ENCODE results near the gene GUCY2D. TPM values are rescaled to one million over a fixed set of nuclear protein-coding genes. Genes with fewer than 3 reads are reported as not detected.
"Not testable (repeated sequence)": the region's sequence is repeated elsewhere in the genome, so short reads cannot be mapped to it uniquely, and the experiment has no call there.

The GUCY2D gene
- polyA plus RNA-seq: 0.25 to 0.42 TPM in 2 of 3 replicates, not detected in the other
- not detected for polyA plus RNA-seq (2011; ENCODE audit: low read depth)
- polyA plus RNA-seq (2011; cell fraction: cytosol; rRNA removed): 0.01 TPM in 1 of 2 replicates, not detected in the other
- not detected in 2 replicates for polyA plus RNA-seq (2011; cell fraction: nucleus; rRNA removed)
- 0.13 and 0.59 TPM in 2 replicates for polyA plus RNA-seq (2012; ENCODE audit: low replicate concordance)
- polyA minus RNA-seq: not detected in 3 replicates
- not detected for polyA minus RNA-seq (2011; cell fraction: cytosol; rRNA and poly(A)+ RNA removed)
- polyA minus RNA-seq (2011; cell fraction: nucleus; rRNA and poly(A)+ RNA removed): not detected in 2 replicates

DNA sequence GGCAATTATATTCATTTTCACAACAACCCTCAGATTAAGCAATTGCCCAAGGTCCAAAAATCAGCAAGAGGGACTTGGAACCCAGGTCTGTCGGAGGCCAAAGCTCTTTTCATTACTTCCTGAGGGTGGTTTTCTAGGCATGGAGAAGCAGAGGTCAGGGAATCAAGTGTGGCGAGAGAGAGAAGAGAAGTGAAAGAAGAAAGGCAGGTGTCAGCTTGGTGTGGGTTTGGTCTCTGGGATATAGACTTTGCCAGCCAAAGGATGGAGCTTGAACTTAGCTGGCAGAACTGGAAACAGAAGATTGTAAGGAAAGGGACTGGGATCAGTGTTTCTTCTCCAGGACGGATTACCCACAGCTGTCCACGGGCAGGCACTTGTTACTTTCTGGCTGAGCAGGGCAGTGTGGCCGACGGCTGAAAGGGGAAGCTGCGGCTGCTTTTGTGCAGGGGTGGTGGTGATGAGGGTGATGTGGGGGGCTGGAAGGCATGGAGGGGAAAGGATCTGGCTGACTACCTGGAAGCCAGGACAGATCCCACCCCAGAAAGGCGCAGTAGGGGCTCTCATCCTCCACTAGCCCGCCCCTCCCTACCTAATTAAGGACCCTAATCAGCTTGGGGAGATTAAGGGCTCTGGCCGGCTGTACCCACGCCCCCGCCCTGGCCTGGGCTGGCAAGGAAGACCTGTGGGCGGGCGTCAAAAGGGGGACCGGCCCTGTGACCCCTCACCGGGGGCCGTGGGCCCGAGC is at the start of gene GUCY2D:
TSS of gene GUCY2D (plus strand) at position 640 of the 745 bp plus-strand sequence. CDS start 433 bp downstream, outside the sequence.
- no peak for FAIRE-seq
- H3K4me3 ChIP-seq (ENCODE audit: control insufficient read depth in 2 of 3, extremely low read depth in 1 of 3, insufficient read depth in 2 of 3, low read depth in 1 of 3, low read length in 3 of 3): no peak within 1 kb of the TSS

DNA sequence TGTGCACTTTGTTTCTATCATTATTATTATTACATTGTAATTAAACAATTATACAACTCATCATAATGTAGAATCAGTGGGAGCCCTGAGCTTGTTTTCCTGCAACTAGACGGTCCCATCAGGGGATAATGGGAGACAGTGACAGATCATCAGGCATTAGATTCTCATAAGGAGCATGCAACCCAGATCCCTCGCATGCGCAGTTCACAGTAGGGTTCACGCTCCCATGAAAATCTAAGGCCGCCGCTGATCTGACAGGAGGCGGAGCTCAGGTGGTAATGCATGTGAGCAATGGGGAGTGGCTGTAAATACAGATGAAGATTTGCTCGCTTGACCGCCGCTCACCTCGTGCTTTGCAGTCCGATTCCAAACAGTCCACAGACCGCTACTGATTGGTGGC is 49.1 kb upstream of the GUCY2D start:
- H3K79me2 ChIP-seq (ENCODE audit: control insufficient read depth, insufficient read depth, low read length); H3K27me3 ChIP-seq (ENCODE audit: control insufficient read depth, extremely low read depth, insufficient read depth, low read length); H3K9ac ChIP-seq (ENCODE audit: control insufficient read depth, extremely low read depth, insufficient read depth, low read length); H3K9me3 ChIP-seq (ENCODE audit: control insufficient read depth, low read depth, low read length); H3K4me3 ChIP-seq (ENCODE audit: control insufficient read depth in 2 of 3, extremely low read depth in 1 of 3, insufficient read depth in 2 of 3, low read depth in 1 of 3, low read length in 3 of 3); H4K20me1 ChIP-seq (ENCODE audit: control insufficient read depth, extremely low read depth, insufficient read depth, low read length); H3K9me1 ChIP-seq (ENCODE audit: control insufficient read depth, extremely low read depth, insufficient read depth, low read length); dilution Hi-C loops (cut with MboI; ENCODE audit: extremely low pct_ligation_motif_present, low sequenced_read_pairs); DNase-seq (ENCODE audit: low read depth, low spot score); H3K27ac ChIP-seq (ENCODE audit: control insufficient read depth, insufficient read depth, low read length); H3K36me3 ChIP-seq (ENCODE audit: control insufficient read depth in 2 of 2, extremely low read depth in 1 of 2, insufficient read depth in 2 of 2, low read length in 2 of 2); FAIRE-seq; H3K4me1 ChIP-seq (ENCODE audit: control insufficient read depth, extremely low read depth, insufficient read depth, low read length); H2AFZ ChIP-seq (ENCODE audit: control insufficient read depth, low read length); H3K4me2 ChIP-seq (ENCODE audit: control insufficient read depth, extremely low read depth, insufficient read depth, low read depth, low read length): not testable (repeated sequence)

More for the DNA sequence above, at the start of gene GUCY2D:
- H3K27me3 ChIP-seq (ENCODE audit: control insufficient read depth, extremely low read depth, insufficient read depth, low read length): peaks cover 47% of the 10 kb centered on the region
- no peak within 1 kb of the TSS for H3K9ac ChIP-seq (ENCODE audit: control insufficient read depth, extremely low read depth, insufficient read depth, low read length)
- H3K4me2 ChIP-seq (ENCODE audit: control insufficient read depth, extremely low read depth, insufficient read depth, low read depth, low read length): no peak within 1 kb of the TSS
- H3K9me3 ChIP-seq (ENCODE audit: control insufficient read depth, low read depth, low read length): no peaks in the 10 kb centered on the region
- peaks cover 2% of the 10 kb centered on the region for H3K4me1 ChIP-seq (ENCODE audit: control insufficient read depth, extremely low read depth, insufficient read depth, low read length)
- TF ChIP-seq, protein P1, sequence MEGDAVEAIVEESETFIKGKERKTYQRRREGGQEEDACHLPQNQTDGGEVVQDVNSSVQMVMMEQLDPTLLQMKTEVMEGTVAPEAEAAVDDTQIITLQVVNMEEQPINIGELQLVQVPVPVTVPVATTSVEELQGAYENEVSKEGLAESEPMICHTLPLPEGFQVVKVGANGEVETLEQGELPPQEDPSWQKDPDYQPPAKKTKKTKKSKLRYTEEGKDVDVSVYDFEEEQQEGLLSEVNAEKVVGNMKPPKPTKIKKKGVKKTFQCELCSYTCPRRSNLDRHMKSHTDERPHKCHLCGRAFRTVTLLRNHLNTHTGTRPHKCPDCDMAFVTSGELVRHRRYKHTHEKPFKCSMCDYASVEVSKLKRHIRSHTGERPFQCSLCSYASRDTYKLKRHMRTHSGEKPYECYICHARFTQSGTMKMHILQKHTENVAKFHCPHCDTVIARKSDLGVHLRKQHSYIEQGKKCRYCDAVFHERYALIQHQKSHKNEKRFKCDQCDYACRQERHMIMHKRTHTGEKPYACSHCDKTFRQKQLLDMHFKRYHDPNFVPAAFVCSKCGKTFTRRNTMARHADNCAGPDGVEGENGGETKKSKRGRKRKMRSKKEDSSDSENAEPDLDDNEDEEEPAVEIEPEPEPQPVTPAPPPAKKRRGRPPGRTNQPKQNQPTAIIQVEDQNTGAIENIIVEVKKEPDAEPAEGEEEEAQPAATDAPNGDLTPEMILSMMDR (optimal IDR thresholded peaks at IDR 0.05 in 1 of 3, IDR thresholded peaks at IDR 0.05 in 1 of 3, conservative IDR thresholded peaks at IDR 0.05 in 1 of 3; ENCODE audit: extremely low read depth in 1 of 3, insufficient read depth in 2 of 3, low read length in 3 of 3): no peak
- TF ChIP-seq EZH2 (IDR thresholded peaks at IDR 0.05; ENCODE audit: low read length): peak; percentile 63
- no peaks in the 10 kb centered on the region for H3K36me3 ChIP-seq (ENCODE audit: control insufficient read depth in 2 of 2, extremely low read depth in 1 of 2, insufficient read depth in 2 of 2, low read length in 2 of 2)
- H2AFZ ChIP-seq (ENCODE audit: control insufficient read depth, low read length): no peak within 1 kb of the TSS
- no peaks in the 10 kb centered on the region for H3K79me2 ChIP-seq (ENCODE audit: control insufficient read depth, insufficient read depth, low read length)
- no peaks in the 10 kb centered on the region for H4K20me1 ChIP-seq (ENCODE audit: control insufficient read depth, extremely low read depth, insufficient read depth, low read length)
- dilution Hi-C loops (cut with MboI; ENCODE audit: extremely low pct_ligation_motif_present, low sequenced_read_pairs): no loop called here
- no peak within 1 kb of the TSS for H3K27ac ChIP-seq (ENCODE audit: control insufficient read depth, insufficient read depth, low read length)
- H3K9me1 ChIP-seq (ENCODE audit: control insufficient read depth, extremely low read depth, insufficient read depth, low read length): no peaks in the 10 kb centered on the region
- no peak for DNase-seq (ENCODE audit: low read depth, low spot score)

Data from keratinocyte (primary cell).